Upper lobe of right lung (tissue), 1 donor: Measurements from ENCODE around the gene GRK5. TPM values are rescaled to one million over a fixed set of nuclear protein-coding genes. Genes with fewer than 3 reads are reported as not detected.

ENCODE experiments used
- ATAC-seq: fragments of 200-7000 bp; cut with Tn5 transposase; one replicate; pipeline ENCODE4 v1.9.1; 2020; ENCODE audit warnings: mild to moderate bottlenecking, moderate library complexity
- DNase-seq: peaks from one replicate; pipeline ENCODE4 v3.0.0-alpha.2; 2020
- H3K27ac ChIP-seq: fragments of 200-600 bp; one replicate; pipeline ENCODE4 v1.8.0; 2022
- H3K27me3 ChIP-seq: fragments of 200-600 bp; one replicate; pipeline ENCODE4 v1.8.0; 2022; ENCODE audit warnings: mild to moderate bottlenecking
- H3K36me3 ChIP-seq: fragments of 200-600 bp; one replicate; pipeline ENCODE4 v1.8.0; 2022
- H3K4me1 ChIP-seq: fragments of 200-600 bp; one replicate; pipeline ENCODE4 v1.8.0; 2022
- H3K4me3 ChIP-seq: fragments of 200-600 bp; one replicate; pipeline ENCODE4 v1.8.0; 2022; ENCODE audit warnings: mild to moderate bottlenecking
- H3K9me3 ChIP-seq: fragments of 200-600 bp; one replicate; pipeline ENCODE4 v1.8.0; 2022
- CTCF ChIP-seq: fragments of 200-600 bp; IDR thresholded peaks from one replicate; pipeline ENCODE4 v1.8.0; 2022; ENCODE audit warnings: antibody characterized with exemption
- intact Hi-C: fragments of 100-400 bp; cut with DNase I; formaldehyde crosslinking; loops from one replicate; pipeline ENCODE4 v1.11.0; 2022
- total RNA-seq: library from RNA; stranded (reverse); fragmentation: NEBNext Ultra II Directional; extraction: Animal tissue kit (Norgen Biotek cat#: 25700); gene quantifications from one replicate; pipeline ENCODE4 v1.2.1, GENCODE V29; 2021
- donor health status: DM: no; HTN: yes; CAD: no; lungs with severe emphysema.

The GRK5 gene
- total RNA-seq, 1 donor from 2014 or later = 83.5 TPM

- H3K36me3 ChIP-seq = no peaks in the 10 kb centered on the region
- H3K27ac ChIP-seq = peak overlapping the region; percentile 84
- no peak for TF ChIP-seq CTCF
- no peaks in the 10 kb centered on the region for H3K27me3 ChIP-seq
- intact Hi-C loops = no loop called here
- H3K9me3 ChIP-seq = no peaks in the 10 kb centered on the region
- peaks cover 38% of the 10 kb centered on the region for H3K4me1 ChIP-seq
- peak; percentile 75 for DNase-seq
- H3K4me3 ChIP-seq = peak overlapping the region; percentile 87
- ATAC-seq = peak; percentile 4
These were observed 562 bp downstream of the GRK5 start for GRCh38 chr10:119207713-119208552.

- Histone ChIP-seq H3K36me3 (no peaks in the 10 kb centered on the region), H3K9me3 (no peaks in the 10 kb centered on the region), H3K4me3 (peak overlapping the region; percentile 87), H3K27me3 (no peaks in the 10 kb centered on the region), H3K4me1 (peaks cover 43% of the 10 kb centered on the region), H3K27ac (peak overlapping the region; percentile 84)
- ATAC-seq (no peak), DNase-seq (no peak)
- intact Hi-C loops = no loop called here
- TF ChIP-seq CTCF = no peak
These were observed 1.2 kb downstream of the GRK5 start for GRCh38 chr10:119208553-119208940.

GRCh38 chr10:119209035-119209735 lies 1.8 kb downstream of the GRK5 start:
- peak; percentile 7 for ATAC-seq
- no peaks in the 10 kb centered on the region for H3K9me3 ChIP-seq
- H3K36me3 ChIP-seq = no peaks in the 10 kb centered on the region
- H3K4me3 ChIP-seq = peak overlapping the region; percentile 87
- intact Hi-C loops = no loop called here
- DNase-seq = peak; percentile 69
- no peaks in the 10 kb centered on the region for H3K27me3 ChIP-seq
- H3K27ac ChIP-seq = peak overlapping the region; percentile 84
- peaks cover 49% of the 10 kb centered on the region for H3K4me1 ChIP-seq
- peak; percentile 81 for TF ChIP-seq CTCF

GRCh38 chr10:119209736-119210355 lies 2.5 kb downstream of the GRK5 start:
- Histone ChIP-seq H3K9me3 (no peaks in the 10 kb centered on the region), H3K27me3 (no peaks in the 10 kb centered on the region), H3K4me3 (peak overlapping the region; percentile 87), H3K4me1 (peaks cover 50% of the 10 kb centered on the region), H3K27ac (peak overlapping the region; percentile 84), H3K36me3 (no peaks in the 10 kb centered on the region)
- TF ChIP-seq CTCF = no peak
- DNase-seq (no peak), ATAC-seq (no peak)
- intact Hi-C loops = no loop called here

- no peak for TF ChIP-seq CTCF
- Histone ChIP-seq H3K4me3 (peak overlapping the region; percentile 87), H3K27me3 (no peaks in the 10 kb centered on the region), H3K9me3 (no peaks in the 10 kb centered on the region), H3K36me3 (no peaks in the 10 kb centered on the region), H3K27ac (peak overlapping the region; percentile 84), H3K4me1 (peaks cover 51% of the 10 kb centered on the region)
- no peak for DNase-seq
- intact Hi-C loops = no loop called here
- no peak for ATAC-seq
These were observed 3.3 kb downstream of the GRK5 start for GRCh38 chr10:119210633-119211032.
